ENCODE results near the gene DAPK2.

Gene DAPK2

DNA sequence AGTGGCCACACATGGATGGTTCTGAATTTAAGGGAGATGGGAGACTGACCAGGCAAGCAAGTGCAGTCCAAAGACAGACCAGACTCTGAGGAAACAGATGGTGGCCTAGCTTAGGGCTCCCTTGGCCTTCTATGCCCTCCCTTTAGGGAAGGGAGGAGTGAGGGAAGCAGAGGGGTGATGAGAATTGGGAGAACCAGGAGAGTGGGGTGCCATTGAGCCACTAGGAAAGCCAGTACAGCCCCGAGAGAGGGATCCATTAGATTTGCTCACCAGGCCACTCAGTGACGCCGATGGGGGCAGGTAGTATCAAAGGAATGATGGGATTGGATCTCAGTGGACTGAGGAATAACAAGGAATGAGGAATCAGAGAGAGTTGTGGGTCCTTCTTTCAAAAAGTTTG lies 182.1 kb downstream of the DAPK2 start:
- DNase-seq (ENCODE audit: low spot score): no peak

GRCh38 chr15:63861946-63862517 lies 184.3 kb downstream of the DAPK2 start:
- no peak for DNase-seq (ENCODE audit: low spot score)

GRCh38 chr15:63860555-63860954 lies 185.7 kb downstream of the DAPK2 start:
- no peak for DNase-seq (ENCODE audit: low spot score)

GRCh38 chr15:63860155-63860554 lies 186.1 kb downstream of the DAPK2 start:
- no peak for DNase-seq (ENCODE audit: low spot score)

GRCh38 chr15:63858881-63859280 lies 187.4 kb downstream of the DAPK2 start:
- no peak for DNase-seq (ENCODE audit: low spot score)

GRCh38 chr15:63858448-63858847 lies 187.8 kb downstream of the DAPK2 start:
- DNase-seq (ENCODE audit: low spot score): no peak

DNA sequence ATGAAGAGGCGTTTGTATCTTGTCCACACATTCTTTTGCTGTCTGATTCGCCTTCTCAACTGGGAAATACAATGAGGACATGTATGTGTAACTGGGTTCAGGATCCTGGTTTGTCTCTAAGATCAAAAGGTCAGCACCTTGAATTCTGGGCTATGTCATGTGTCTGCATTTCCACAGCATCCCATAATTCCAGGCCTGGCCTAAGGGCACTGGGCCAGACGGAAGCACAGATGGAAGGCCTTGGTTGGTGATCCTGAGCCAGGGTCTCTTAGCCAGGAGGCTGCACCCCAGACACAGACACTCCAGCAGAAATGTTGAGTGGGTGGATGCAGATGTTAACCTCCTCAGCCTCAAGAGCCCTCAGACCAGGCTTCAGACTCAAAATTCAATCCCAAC lies 188.8 kb downstream of the DAPK2 start:
- no peak for DNase-seq (ENCODE audit: low spot score)

All from iPS-NIHi11 (cell line).